ENCODE measurements around the gene RPS16. TPM values are rescaled to one million over a fixed set of nuclear protein-coding genes. Genes with fewer than 3 reads are reported as not detected.

Gene RPS16
- total and polyA plus RNA-seq, 9 of the 15 experiments (the other 6 are each of a cell fraction or from before 2014, with no cell fraction given), result 82.6 to 3,671 (median 2,204) TPM

DNA sequence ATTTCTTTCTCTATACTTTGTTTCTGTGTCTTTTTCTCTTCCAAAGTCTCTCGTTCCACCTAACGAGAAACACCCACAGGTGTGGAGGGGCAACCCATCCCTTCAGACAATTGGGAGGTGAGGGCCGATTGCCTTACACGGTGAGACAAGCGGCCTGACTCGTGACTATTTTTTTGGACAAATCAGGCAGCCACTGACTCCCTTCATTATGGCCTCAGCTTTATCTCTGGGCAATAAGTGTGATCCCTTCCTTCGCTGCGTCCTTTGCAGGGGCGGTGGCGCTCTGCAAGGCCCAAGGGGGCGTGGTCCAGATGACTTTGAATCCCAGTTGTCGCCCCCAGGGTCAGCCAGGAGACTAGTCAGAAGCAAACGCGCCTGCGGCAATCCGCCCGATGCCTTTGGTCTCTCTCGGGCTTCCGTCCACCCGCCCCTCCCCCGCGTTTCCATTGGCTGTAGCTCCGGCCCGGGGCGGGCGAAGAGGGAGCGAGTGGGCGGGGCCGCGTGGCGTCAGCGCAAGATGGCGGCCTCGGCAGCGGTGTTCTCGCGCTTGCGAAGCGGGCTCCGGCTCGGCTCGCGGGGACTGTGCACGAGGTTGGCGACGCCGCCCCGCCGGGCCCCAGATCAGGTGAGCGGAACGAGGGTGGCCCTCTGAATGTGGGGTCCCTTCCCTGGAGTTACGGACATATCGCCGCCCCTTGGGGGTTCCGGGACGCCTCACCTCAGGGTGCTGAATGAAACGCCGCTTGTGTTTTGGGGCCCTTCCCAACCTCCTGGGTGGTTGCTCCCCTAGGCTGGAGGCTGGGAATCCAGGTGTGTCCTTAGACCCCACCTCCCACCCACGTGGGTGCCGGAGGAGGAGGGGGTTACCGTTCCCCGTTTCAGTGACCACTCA, 44.8 kb upstream of the RPS16 start, which contains the start of gene TIMM50 (continued):
- TF ChIP-seq ZNF274 (IDR thresholded peaks at IDR 0.05; ENCODE audit: borderline replicate concordance, low read depth, low read length) (no peak), NFYB (IDR thresholded peaks at IDR 0.05; ENCODE audit: extremely low read depth, insufficient read length) (peak; percentile 84), TARDBP (IDR thresholded peaks at IDR 0.05) (0 out of 2 replicates have a peak, but pooled peaks have one; percentile 23), ZFX (CRISPR knock-in tag; IDR thresholded peaks at IDR 0.05) (peak; percentile 91), EGR1 (conservative IDR thresholded peaks at IDR 0.05) (peak; percentile 87), ZNF12 (CRISPR knock-in tag; IDR thresholded peaks at IDR 0.05) (peak; percentile 61; the same call in 1 of the 2 replicates), TAF7 (tag; IDR thresholded peaks at IDR 0.05) (peak; percentile 68; the same call in 1 of the 2 replicates), MTA3 (IDR thresholded peaks at IDR 0.05; ENCODE audit: borderline replicate concordance) (peak; percentile 100), HMGN3 (IDR thresholded peaks at IDR 0.05; ENCODE audit: borderline replicate concordance, extremely low read depth, insufficient read length, low read depth, low read length) (peak; percentile 80), MAZ (CRISPR knock-in tag; conservative IDR thresholded peaks at IDR 0.05 in 1 of 2, IDR thresholded peaks at IDR 0.05 in 1 of 2) (peak; percentile 82 to 93), CHD1 (IDR thresholded peaks at IDR 0.05; ENCODE audit: low read length) (peak; percentile 88), YY1 (IDR thresholded peaks at IDR 0.05; ENCODE audit: borderline replicate concordance in 1 of 3, control insufficient read depth in 1 of 3, extremely low read depth in 1 of 3, insufficient read depth in 3 of 3, insufficient read length in 1 of 3, insufficient replicate concordance in 2 of 3, low read depth in 1 of 3, low read length in 2 of 3) (peak; percentile 90 to 98 (median 98))
- TF ChIP-seq, protein P1, sequence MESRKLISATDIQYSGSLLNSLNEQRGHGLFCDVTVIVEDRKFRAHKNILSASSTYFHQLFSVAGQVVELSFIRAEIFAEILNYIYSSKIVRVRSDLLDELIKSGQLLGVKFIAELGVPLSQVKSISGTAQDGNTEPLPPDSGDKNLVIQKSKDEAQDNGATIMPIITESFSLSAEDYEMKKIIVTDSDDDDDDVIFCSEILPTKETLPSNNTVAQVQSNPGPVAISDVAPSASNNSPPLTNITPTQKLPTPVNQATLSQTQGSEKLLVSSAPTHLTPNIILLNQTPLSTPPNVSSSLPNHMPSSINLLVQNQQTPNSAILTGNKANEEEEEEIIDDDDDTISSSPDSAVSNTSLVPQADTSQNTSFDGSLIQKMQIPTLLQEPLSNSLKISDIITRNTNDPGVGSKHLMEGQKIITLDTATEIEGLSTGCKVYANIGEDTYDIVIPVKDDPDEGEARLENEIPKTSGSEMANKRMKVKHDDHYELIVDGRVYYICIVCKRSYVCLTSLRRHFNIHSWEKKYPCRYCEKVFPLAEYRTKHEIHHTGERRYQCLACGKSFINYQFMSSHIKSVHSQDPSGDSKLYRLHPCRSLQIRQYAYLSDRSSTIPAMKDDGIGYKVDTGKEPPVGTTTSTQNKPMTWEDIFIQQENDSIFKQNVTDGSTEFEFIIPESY (CRISPR knock-in tag; IDR thresholded peaks at IDR 0.05), result peak; percentile 71
- TF ChIP-seq, protein P2, sequence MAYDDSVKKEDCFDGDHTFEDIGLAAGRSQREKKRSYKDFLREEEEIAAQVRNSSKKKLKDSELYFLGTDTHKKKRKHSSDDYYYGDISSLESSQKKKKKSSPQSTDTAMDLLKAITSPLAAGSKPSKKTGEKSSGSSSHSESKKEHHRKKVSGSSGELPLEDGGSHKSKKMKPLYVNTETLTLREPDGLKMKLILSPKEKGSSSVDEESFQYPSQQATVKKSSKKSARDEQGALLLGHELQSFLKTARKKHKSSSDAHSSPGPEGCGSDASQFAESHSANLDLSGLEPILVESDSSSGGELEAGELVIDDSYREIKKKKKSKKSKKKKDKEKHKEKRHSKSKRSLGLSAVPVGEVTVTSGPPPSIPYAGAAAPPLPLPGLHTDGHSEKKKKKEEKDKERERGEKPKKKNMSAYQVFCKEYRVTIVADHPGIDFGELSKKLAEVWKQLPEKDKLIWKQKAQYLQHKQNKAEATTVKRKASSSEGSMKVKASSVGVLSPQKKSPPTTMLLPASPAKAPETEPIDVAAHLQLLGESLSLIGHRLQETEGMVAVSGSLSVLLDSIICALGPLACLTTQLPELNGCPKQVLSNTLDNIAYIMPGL (CRISPR knock-in tag; IDR thresholded peaks at IDR 0.05), result 0 out of 2 replicates have a peak, but pooled peaks have one; percentile 15
- TF ChIP-seq, protein P3, sequence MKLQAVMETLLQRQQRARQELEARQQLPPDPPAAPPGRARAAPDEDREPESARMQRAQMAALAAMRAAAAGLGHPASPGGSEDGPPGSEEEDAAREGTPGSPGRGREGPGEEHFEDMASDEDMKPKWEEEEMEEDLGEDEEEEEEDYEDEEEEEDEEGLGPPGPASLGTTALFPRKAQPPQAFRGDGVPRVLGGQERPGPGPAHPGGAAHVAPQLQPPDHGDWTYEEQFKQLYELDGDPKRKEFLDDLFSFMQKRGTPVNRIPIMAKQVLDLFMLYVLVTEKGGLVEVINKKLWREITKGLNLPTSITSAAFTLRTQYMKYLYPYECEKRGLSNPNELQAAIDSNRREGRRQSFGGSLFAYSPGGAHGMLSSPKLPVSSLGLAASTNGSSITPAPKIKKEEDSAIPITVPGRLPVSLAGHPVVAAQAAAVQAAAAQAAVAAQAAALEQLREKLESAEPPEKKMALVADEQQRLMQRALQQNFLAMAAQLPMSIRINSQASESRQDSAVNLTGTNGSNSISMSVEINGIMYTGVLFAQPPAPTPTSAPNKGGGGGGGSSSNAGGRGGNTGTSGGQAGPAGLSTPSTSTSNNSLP (IDR thresholded peaks at IDR 0.05; ENCODE audit: borderline replicate concordance, low read depth, low read length), result peak; percentile 73
- TF ChIP-seq, protein P4, sequence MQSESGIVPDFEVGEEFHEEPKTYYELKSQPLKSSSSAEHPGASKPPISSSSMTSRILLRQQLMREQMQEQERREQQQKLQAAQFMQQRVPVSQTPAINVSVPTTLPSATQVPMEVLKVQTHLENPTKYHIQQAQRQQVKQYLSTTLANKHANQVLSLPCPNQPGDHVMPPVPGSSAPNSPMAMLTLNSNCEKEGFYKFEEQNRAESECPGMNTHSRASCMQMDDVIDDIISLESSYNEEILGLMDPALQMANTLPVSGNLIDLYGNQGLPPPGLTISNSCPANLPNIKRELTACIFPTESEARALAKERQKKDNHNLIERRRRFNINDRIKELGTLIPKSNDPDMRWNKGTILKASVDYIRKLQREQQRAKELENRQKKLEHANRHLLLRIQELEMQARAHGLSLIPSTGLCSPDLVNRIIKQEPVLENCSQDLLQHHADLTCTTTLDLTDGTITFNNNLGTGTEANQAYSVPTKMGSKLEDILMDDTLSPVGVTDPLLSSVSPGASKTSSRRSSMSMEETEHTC (IDR thresholded peaks at IDR 0.05), result peak; percentile 39; the same call in 1 of the 2 replicates

All from K562 (cell line).